ENCODE results near the gene CBR4.
"Not testable (repeated sequence)": the region's sequence is repeated elsewhere in the genome, so short reads cannot be mapped to it uniquely, and the experiment has no call there.

The CBR4 gene

DNA sequence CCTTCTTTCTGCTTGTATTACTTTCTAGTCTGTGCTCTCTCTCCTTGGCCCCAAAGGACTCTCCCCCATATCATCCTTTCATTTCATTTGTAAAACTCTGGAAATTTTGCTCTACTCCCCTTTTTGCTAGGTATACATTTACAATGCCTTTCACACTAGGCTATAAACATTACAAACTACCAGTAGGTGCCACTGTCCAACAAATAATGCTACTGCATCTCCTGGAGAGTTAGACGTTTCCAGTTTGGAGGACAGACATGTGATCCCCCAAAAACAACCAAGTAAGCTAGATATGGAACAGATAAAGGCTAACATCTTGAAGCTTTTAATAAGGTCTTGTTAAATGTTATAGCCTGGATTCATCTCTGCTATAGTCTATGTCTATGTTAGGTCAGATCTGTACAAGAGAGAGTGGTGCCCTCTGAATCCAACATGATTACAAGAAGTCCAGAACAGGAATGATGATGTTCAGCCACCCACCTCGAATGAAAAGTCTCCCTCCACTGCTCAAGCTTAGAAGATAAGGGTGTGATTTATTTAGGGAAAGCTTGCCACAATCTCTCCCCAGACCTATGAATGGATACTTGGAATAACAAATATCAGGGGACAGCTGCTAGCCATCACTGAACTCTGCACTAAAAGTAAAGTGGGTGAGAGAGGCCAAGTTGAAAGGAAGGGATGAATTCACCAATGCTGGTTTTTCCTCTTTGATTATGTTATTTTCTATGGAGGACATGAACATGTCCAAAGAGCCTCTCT lies 14.3 kb downstream of the CBR4 start:
- in situ Hi-C loops (cut with HindIII; ENCODE audit: low sequenced_read_pairs): no loop called here

DNA sequence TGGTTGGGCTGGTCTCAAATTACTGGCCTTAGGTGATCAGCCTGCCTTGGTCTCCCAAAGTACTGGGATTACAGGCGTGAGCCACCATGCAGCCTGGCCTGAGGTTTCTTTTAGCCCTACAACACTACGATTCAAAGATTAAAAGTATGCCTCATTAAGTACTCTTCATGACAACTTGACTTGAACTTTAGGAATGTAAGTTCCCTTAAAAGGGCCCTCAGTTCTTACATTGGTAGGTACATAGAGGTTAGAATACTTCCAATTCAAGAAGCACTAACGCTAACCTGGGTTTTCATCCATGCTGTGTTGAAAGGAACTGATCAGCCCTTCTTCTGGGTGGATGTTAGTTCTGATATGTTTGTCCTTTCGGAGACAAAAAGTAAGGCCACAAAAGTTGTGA lies 15.1 kb downstream of the CBR4 start:
- in situ Hi-C loops (cut with HindIII; ENCODE audit: low sequenced_read_pairs): no loop called here

DNA sequence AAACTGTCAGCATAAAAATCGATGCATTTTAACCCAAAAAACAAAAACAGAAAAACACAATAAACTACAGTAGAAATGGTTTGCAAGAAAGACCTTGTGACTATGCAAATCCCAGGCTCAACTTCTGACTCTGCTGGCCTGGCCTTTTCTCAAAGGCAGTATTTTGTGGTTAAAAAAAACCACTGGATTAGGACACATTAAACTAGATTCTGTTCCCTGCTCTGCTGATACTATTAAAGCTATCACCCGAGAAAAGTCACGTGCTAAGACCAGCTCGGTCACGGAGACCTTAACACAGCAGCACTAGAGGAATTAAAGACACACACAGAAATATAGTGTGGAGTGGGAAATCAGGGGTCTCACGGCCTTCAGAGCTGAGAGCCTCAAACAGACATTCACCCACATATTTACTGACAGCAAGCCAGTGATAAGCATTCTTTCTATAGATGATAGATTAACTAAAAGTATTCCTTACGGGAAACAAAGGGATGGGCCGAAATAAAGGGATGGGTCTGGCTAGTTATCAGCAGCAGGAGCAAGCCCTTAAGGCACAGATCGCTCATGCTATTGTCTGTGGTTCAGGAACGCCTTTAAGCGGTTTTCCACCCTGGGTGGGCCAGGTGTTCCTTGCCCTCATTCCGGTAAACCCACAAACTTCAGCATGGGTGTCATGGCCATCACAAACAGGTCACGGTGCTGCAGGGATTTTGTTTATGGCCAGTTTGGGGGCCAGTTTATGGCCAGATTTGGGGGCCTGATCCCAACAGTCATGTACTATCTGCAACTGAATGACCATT lies 16.1 kb downstream of the CBR4 start:
- in situ Hi-C loops (cut with HindIII; ENCODE audit: low sequenced_read_pairs): no loop called here

DNA sequence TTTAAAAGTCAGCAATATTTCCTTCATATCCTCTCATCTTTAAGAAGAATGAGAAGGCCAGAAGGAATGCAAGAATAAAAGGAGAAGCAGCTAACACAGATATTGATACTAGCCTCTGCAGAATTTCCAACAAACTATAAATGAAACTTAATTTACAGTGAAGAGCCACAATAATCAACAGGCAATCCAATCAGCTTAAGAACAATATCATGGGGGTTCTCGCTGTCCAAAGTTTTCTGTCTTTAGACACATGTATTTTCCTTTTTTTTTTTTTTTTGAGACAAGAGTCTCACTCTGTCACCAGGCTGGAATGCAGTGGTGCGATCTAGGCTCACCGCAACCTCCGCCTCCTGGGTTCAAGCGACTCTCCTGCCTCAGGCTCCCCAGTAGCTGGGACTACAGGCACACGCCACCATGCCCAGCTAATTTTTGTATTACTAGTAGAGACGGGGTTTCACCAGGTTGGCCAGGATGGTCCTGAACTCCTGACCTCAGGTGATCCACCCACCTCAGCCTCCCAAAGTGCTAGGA lies 17.0 kb downstream of the CBR4 start:
- in situ Hi-C loops (cut with HindIII; ENCODE audit: low sequenced_read_pairs): not testable (repeated sequence)

DNA sequence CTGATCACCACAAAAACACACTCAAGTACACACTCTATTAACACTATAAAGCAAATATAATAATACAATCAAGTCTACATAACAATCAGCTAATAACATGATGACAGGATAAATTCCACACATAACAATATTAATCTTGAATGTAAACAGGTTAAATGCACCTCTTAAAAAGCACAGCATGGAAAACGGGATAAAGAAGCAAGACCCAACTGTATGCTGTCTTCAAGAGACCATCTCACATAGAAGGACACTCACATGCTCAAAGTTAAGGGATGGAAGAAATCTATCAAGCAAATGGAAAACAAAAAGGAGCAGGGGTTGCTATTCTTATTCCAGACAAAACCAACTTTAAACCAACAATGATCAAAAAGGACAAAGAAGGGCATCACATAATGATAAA lies 28.1 kb downstream of the CBR4 start:
- in situ Hi-C loops (cut with HindIII; ENCODE audit: low sequenced_read_pairs): no loop called here

DNA sequence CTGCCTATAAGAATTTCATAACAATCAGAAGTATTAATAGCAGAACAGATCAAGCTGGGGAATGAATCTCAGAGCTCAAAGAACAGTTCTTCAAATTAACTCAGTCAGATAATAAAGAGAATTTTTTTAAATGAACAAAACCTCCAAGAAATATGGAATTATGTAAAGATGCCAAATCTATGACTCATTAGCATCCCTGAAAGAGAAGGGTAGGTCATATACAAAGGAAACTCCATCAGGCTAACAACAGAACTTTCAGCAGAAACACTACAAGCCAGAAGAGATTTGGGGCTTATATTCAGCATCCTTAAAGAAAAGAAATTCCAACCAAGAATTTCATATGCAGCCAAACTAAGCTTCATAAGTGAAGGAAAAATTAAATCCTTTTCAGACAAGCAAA lies 28.6 kb downstream of the CBR4 start:
- in situ Hi-C loops (cut with HindIII; ENCODE audit: low sequenced_read_pairs): no loop called here

DNA sequence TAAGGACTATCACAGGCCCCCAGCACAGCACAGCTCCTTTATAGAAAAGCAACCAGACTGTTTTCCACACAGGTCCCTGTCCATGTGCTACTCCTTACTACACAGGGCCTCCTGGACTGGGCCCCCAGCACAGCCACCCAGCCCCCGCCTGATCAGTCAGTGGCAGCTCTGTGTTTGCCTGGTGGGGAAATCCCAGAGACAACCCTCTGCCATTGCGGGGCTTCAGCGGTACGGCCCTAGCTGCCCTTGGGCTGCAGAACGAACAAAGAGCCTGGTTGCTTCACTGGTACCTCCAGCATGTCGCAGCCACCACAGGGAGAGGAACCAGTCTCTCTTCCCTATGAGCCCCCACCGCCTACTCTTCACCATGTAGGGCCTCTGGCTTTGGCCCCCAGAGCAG lies 30.7 kb downstream of the CBR4 start:
- in situ Hi-C loops (cut with HindIII; ENCODE audit: low sequenced_read_pairs): no loop called here

DNA sequence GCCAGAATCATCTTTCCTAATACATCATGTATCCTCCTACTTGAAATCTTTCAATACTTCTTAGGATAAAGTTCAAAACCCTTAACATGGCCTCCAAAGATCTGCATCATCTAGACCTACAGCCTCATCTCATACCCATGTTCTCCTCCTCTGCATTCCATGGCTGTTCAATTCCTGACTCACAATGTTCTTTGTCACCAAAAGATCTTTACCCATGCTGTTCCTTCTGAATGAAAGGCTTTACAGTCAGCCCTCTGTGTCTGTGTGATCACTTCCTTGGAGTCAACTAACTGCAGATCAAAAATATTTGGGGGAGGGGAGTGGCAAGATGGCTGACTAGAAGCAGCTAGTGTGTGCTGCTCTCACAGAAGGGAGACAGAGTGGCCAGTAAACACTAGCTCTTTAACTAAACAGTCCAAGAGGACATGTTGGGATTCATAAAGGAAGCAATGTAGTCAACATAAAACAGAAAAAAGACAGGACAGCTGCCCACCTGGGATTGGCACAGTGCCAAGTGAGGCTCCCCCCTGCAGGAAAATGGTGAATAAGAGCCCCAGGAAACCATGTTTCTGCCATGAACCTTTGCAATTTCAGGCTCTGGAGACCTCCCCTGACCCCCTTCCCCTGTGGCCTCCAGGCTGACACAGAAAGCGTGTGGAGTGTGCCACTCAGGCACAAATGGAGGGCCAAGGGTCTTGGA lies 31.9 kb downstream of the CBR4 start:
- in situ Hi-C loops (cut with HindIII; ENCODE audit: low sequenced_read_pairs): no loop called here

DNA sequence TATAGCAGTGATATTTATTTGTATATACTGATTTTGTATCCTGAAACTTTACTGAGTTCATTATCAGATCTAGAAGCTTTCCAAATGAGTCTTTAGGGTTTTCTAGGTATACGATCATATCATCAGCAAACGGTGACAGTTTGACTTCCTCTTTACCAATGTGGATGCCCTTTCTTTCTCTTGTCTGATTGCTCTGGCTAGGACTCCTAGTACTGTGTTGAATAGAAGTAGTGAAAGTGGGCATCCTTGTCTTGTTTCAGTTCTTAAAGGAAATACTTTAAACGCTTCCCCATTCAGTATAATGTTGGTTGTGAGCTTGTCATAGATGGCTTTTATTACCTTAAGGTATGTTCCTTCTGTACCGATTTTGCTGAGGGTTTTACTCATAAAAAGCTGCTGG lies 37.5 kb downstream of the CBR4 start:
- in situ Hi-C loops (cut with HindIII; ENCODE audit: low sequenced_read_pairs): no loop called here

DNA sequence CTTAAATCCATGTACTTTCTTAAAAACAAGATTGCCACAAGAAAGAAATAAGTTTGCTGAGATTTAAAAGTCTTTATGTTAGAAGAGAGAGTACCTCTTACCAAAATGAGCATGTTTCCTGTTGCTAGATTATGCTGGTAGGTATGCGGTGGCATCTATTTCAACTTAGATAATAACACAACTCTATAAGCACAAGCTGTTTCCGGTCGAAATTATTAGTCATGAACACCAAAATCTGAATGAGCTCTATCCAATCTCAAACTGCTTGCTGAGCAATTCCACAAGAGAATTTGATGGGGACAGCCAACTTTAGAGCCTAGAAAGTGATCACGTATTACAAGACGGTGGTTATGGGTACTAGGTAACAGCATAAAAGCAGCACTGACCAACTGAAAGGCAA lies 49.3 kb downstream of the CBR4 start:
- in situ Hi-C loops (cut with HindIII; ENCODE audit: low sequenced_read_pairs): no loop called here

DNA sequence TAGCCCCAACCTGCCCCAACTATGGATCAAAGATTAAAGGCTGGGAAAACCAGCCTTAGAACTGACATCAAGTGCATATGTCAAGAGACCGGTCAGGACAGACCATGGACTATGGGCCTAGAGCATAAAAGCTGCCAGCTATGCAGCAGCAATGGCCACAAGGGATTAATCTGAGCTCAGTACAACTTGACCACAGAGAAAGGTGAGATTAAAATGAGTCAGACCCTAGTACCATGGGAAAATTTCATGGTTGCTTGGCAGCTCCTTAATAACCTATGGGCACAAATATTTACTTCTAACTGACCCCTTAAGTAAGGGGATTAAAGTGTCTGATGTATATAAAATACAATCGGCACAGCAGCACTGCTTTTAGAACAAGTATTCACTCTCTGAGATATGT lies 54.4 kb downstream of the CBR4 start:
- in situ Hi-C loops (cut with HindIII; ENCODE audit: low sequenced_read_pairs): no loop called here

DNA sequence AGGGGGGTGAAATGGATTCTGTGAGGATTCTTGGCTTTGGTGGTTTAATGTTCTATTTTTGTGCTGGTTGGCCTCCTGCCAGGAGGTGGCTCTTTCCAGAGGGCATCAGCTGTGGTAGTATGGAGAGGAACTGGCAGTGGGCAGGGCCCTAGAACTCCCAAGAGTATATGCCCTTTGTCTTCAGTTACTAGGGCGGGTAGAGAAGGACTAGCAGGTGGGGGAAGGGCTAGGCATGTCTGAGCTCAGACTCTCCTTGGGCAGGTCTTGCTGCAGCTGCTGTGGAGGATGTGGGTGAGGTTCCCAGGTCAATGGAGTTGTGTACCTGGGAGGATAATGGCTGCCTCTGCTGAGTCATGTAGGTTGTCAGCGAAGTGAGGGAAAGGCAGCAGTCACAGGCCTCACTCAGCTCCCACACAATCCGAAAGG lies 57.2 kb downstream of the CBR4 start:
- in situ Hi-C loops (cut with HindIII; ENCODE audit: low sequenced_read_pairs): not testable (repeated sequence)

DNA sequence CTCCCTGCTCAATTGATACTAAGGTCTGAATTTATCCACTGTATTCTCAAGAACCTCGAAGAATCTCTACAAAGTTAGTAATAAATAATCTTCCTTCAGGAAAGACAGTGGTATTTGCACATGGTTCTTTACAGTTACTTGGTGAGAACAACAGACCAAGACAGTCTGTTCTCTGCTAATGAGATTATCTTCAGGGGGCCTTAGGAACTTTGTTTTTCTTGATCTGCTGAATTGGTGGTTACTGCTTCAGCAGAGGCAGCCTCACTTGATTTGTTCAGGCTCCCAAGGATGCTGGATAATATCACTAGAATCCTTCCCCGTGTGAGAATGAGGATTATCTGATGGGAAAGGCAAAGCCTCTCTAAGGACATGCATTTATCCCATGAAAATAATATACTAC lies 64.8 kb downstream of the CBR4 start:
- in situ Hi-C loops (cut with HindIII; ENCODE audit: low sequenced_read_pairs): loop anchor here (10.0 kb wide), 1 partner anchor 610 kb away; no protein-coding TSS in a partner anchor

DNA sequence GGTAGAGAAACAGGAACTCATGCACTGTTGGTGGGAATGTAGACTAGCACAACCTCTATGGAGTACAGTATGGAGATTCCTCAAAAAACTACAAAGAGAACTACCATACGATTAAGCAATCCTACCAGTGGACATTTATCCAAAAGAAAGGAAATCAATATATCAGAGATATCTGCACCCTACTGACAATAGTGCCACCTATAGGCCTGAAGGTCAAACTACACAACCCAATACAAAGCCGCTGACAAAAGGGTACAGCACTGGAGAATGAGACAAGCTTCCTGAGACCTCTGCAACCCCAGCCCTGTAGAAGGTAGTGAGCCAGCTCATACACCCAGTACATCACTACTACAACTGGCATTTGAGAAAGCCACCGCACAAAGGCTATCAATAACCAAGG lies 67.1 kb downstream of the CBR4 start:
- in situ Hi-C loops (cut with HindIII; ENCODE audit: low sequenced_read_pairs): loop anchor here (10.0 kb wide), 1 partner anchor 612 kb away; no protein-coding TSS in a partner anchor

Data from endothelial cell of hepatic sinusoid (primary cell).